Panc1 (cell line): Measurements from ENCODE around the gene MCM5. TPM values are rescaled to one million over a fixed set of nuclear protein-coding genes. Genes with fewer than 3 reads are reported as not detected.

Experiments
- ATAC-seq: fragments of 200-7000 bp; cut with Tn5 transposase; 2 replicates; pipeline ENCODE4 v1.9.1; 2020; ENCODE audit warnings: mild to moderate bottlenecking, moderate library complexity
- BruUV-seq: library from RNA; stranded (reverse); fragments of 400-500 nt; replicated peaks from 2 replicates; lab custom pipeline; 2021; lab: Mats Ljungman, UMichigan
- CTCF ChIA-PET: fragments of 300-600 bp; sonication (Branson Sonifier 250); formaldehyde crosslinking; loops from one replicate; lab custom pipeline; 2022; ENCODE audit warnings: antibody characterized with exemption; lab: Charles Lee
- POLR2A ChIA-PET: fragments of 300-600 bp; sonication (Branson Sonifier 250); formaldehyde crosslinking; loops from one replicate; lab custom pipeline; 2022; ENCODE audit warnings: antibody characterized with exemption; lab: Charles Lee
- DNase-seq: peaks from one replicate; pipeline ENCODE4 v3.0.0-alpha.2; 2010; ENCODE audit warnings: low read depth, low spot score
- H3K27ac ChIP-seq: 2 replicates; pipeline ENCODE4 v1.5.1; 2011; ENCODE audit warnings: mild to moderate bottlenecking, low read length, inconsistent platforms
- H3K27me3 ChIP-seq: fragments of 200-500 bp; sonication (Bioruptor generic); 2 replicates; pipeline ENCODE4 v1.6.0; 2014; ENCODE audit warnings: low read length, inconsistent platforms; ENCODE audit not compliant: control insufficient read depth, insufficient read depth
- H3K36me3 ChIP-seq: fragments of 200-500 bp; sonication (Bioruptor generic); 2 replicates; pipeline ENCODE4 v1.5.1; 2014; ENCODE audit warnings: inconsistent platforms, mild to moderate bottlenecking, low read length, moderate library complexity; ENCODE audit not compliant: control insufficient read depth, insufficient read depth
- H3K4me1 ChIP-seq: 2 replicates; pipeline ENCODE4 v1.5.1; 2011; ENCODE audit warnings: inconsistent platforms, mild to moderate bottlenecking, low read length, moderate library complexity; ENCODE audit not compliant: control insufficient read depth, insufficient read depth
- H3K4me3 ChIP-seq, 2 experiments: 2 replicates each; pipeline ENCODE4 v1.5.1; 2011 to 2012; ENCODE audit warnings: low read depth in 2 of 2, low read length in 2 of 2, mild to moderate bottlenecking in 2 of 2, inconsistent platforms in 1 of 2, moderate library complexity in 1 of 2
- H3K9me3 ChIP-seq: fragments of 200-500 bp; sonication (Bioruptor generic); 2 replicates; pipeline ENCODE4 v1.5.1; 2014; ENCODE audit warnings: low read depth, mild to moderate bottlenecking, inconsistent platforms, low read length, moderate library complexity; ENCODE audit not compliant: control insufficient read depth, insufficient read depth
- POLR2AphosphoS5 ChIP-seq: IDR thresholded peaks from 2 replicates; pipeline ENCODE4 v1.6.1; 2012; ENCODE audit warnings: mild to moderate bottlenecking, low read depth, low read length, moderate library complexity
- SIN3A ChIP-seq: IDR thresholded peaks from 2 replicates; pipeline ENCODE4 v1.6.1; 2012; ENCODE audit warnings: low read depth, mild to moderate bottlenecking, low read length, moderate library complexity, borderline replicate concordance; ENCODE audit not compliant: insufficient read depth
- TCF7L2 ChIP-seq: IDR thresholded peaks from 2 replicates; pipeline ENCODE4 v1.6.1; 2011; ENCODE audit warnings: mild to moderate bottlenecking, low read depth, low read length, inconsistent platforms
- in situ Hi-C: cut with HindIII; loops from 2 replicates; pipeline ENCODE4 v1.10.0; 2016; ENCODE audit warnings: low sequenced_read_pairs, low pct_unique_long_range_greater_than_20kb
- intact Hi-C: fragments of 100-400 bp; cut with micrococcal nuclease; formaldehyde crosslinking; loops from one replicate; pipeline ENCODE4 v1.10.0; 2022; ENCODE audit not compliant: unreplicated experiment
- total RNA-seq: library from RNA; stranded (reverse); gene quantifications from one replicate; pipeline ENCODE4 v1.2.1, GENCODE V29; 2021; ENCODE audit not compliant: unreplicated experiment
- TF ChIP-seq, protein P1 (sequence below), 2 experiments: IDR thresholded peaks; 2 replicates each; pipeline ENCODE4 v1.6.1; 2011 to 2012; ENCODE audit warnings: low read depth in 2 of 2, control low read depth in 1 of 2, low read length in 1 of 2, mild to moderate bottlenecking in 1 of 2, moderate library complexity in 1 of 2; ENCODE audit not compliant: insufficient read depth in 1 of 2
- TF ChIP-seq, protein P2 (sequence below): fragments of 450-650 bp; IDR thresholded peaks from 2 replicates; pipeline ENCODE4 v1.5.1; 2017; ENCODE audit warnings: mild to moderate bottlenecking

The MCM5 gene
- total RNA-seq, 1 experiment from 2014 or later: 122 TPM

DNA sequence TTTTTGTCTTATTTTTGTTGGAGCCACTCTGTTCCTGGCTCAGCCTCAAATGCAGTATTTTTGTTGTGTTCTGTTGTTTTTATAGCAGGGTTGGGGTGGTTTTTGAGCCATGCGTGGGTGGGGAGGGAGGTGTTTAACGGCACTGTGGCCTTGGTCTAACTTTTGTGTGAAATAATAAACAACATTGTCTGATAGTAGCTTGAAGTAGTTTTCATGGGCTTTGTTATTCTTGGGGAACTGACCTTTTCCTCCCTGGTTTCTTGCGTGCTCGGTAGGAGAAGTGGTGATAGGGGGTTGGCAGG, 6.0 kb upstream of the MCM5 start:
- no peak for ATAC-seq
- Histone ChIP-seq H3K4me1 (peaks cover 29% of the 10 kb centered on the region), H3K36me3 (no peaks in the 10 kb centered on the region; the same call in 1 of the 2 replicates), H3K9me3 (no peaks in the 10 kb centered on the region), H3K27me3 (no peaks in the 10 kb centered on the region), H3K27ac (0 out of 2 replicates have a peak overlapping the region, but pooled peaks have one; percentile 2), H3K4me3 (no peak overlapping the region)
- CTCF ChIA-PET: interaction anchor here (0.6 kb wide), 1 partner anchor 541 kb away, joined by 3 read pairs; no protein-coding TSS in a partner anchor
- BruUV-seq: no TSS peak
- intact Hi-C loops: no loop called here
- no peak for DNase-seq
- TF ChIP-seq TCF7L2 (no peak), POLR2AphosphoS5 (no peak), SIN3A (no peak)
- TF ChIP-seq, protein P1, sequence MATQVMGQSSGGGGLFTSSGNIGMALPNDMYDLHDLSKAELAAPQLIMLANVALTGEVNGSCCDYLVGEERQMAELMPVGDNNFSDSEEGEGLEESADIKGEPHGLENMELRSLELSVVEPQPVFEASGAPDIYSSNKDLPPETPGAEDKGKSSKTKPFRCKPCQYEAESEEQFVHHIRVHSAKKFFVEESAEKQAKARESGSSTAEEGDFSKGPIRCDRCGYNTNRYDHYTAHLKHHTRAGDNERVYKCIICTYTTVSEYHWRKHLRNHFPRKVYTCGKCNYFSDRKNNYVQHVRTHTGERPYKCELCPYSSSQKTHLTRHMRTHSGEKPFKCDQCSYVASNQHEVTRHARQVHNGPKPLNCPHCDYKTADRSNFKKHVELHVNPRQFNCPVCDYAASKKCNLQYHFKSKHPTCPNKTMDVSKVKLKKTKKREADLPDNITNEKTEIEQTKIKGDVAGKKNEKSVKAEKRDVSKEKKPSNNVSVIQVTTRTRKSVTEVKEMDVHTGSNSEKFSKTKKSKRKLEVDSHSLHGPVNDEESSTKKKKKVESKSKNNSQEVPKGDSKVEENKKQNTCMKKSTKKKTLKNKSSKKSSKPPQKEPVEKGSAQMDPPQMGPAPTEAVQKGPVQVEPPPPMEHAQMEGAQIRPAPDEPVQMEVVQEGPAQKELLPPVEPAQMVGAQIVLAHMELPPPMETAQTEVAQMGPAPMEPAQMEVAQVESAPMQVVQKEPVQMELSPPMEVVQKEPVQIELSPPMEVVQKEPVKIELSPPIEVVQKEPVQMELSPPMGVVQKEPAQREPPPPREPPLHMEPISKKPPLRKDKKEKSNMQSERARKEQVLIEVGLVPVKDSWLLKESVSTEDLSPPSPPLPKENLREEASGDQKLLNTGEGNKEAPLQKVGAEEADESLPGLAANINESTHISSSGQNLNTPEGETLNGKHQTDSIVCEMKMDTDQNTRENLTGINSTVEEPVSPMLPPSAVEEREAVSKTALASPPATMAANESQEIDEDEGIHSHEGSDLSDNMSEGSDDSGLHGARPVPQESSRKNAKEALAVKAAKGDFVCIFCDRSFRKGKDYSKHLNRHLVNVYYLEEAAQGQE (IDR thresholded peaks at IDR 0.05; ENCODE audit: insufficient read depth in 1 of 2, low read depth in 2 of 2, low read length in 1 of 2): no peak
- TF ChIP-seq, protein P2, sequence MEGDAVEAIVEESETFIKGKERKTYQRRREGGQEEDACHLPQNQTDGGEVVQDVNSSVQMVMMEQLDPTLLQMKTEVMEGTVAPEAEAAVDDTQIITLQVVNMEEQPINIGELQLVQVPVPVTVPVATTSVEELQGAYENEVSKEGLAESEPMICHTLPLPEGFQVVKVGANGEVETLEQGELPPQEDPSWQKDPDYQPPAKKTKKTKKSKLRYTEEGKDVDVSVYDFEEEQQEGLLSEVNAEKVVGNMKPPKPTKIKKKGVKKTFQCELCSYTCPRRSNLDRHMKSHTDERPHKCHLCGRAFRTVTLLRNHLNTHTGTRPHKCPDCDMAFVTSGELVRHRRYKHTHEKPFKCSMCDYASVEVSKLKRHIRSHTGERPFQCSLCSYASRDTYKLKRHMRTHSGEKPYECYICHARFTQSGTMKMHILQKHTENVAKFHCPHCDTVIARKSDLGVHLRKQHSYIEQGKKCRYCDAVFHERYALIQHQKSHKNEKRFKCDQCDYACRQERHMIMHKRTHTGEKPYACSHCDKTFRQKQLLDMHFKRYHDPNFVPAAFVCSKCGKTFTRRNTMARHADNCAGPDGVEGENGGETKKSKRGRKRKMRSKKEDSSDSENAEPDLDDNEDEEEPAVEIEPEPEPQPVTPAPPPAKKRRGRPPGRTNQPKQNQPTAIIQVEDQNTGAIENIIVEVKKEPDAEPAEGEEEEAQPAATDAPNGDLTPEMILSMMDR: no peak
- in situ Hi-C loops: no loop called here
- POLR2A ChIA-PET: interaction anchor here (0.6 kb wide), 1 partner anchor 52 kb away, joined by 3 read pairs; no protein-coding TSS in a partner anchor

DNA sequence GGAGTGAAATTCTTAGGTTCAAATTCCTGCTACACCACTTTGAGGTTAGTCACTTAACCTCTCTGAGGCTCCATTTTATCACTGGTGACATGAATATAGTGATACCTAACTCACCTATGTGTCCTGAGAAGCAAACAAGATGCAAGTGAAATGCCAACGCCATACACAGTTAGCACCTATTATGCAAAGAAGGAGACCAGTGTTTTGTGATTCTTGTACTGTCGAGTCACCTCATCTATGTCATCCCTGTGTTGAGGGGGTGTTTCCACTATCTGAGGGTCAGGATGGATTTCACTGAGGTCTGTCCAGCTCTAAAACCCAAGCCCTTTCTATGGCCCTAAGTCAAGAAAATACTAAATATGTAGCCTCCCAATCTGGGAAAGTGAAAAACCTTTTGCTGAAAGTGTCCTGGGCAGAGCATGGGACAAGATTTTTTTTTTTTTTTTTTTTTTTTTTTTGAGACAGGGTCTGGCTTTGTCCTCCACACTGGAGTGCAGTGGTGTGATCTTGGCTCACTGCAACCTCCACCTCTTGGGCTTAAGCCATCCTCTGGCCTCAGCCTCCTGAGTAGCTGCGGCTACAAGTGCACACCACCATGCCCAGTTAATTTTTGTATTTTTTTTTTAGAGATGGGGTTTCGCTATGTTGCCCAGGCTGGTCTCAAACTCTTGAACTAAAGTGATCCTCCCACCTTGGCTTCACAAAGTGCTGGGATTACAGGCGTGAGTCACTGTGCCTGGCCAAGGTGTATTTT, 5.0 kb upstream of the MCM5 start:
- no TSS peak for BruUV-seq
- peak overlapping the region; percentile 68 for H3K27ac ChIP-seq

More for the DNA sequence above, 5.0 kb upstream of the MCM5 start:
- no peaks in the 10 kb centered on the region for H3K27me3 ChIP-seq
- TF ChIP-seq, protein P2: no peak
- TF ChIP-seq, protein P1 (IDR thresholded peaks at IDR 0.05; ENCODE audit: insufficient read depth in 1 of 2, low read depth in 2 of 2, low read length in 1 of 2): no peak
- TF ChIP-seq SIN3A (no peak), POLR2AphosphoS5 (0 out of 2 replicates have a peak, but pooled peaks have one; percentile 27), TCF7L2 (no peak)
- DNase-seq (no peak), ATAC-seq (no peak)
- H3K9me3 ChIP-seq: no peaks in the 10 kb centered on the region
- POLR2A ChIA-PET: no interaction called here
- H3K4me1 ChIP-seq: peaks cover 29% of the 10 kb centered on the region
- no peaks in the 10 kb centered on the region; the same call in 1 of the 2 replicates for H3K36me3 ChIP-seq
- CTCF ChIA-PET: no interaction called here
- intact Hi-C loops (loop anchor here (5.0 kb wide), 1 partner anchor 43 kb away; no protein-coding TSS in a partner anchor), in situ Hi-C loops (no loop called here)
- H3K4me3 ChIP-seq: no peak overlapping the region
